HEK293T (cell line): ENCODE results near the gene ETNK1.

Experiments used
- FOXA1 ChIP-seq: fragments of 450-650 bp; IDR thresholded peaks from 2 replicates; pipeline ENCODE4 v1.6.1; 2016; ENCODE audit warnings: mild to moderate bottlenecking
- FOXK2 ChIP-seq: fragments of 450-650 bp; IDR thresholded peaks from 2 replicates; pipeline ENCODE4 v1.6.1; 2016; ENCODE audit warnings: mild to moderate bottlenecking
- TARDBP ChIP-seq: fragments of 450-650 bp; IDR thresholded peaks from 2 replicates; pipeline ENCODE4 v1.6.1; 2016

DNA sequence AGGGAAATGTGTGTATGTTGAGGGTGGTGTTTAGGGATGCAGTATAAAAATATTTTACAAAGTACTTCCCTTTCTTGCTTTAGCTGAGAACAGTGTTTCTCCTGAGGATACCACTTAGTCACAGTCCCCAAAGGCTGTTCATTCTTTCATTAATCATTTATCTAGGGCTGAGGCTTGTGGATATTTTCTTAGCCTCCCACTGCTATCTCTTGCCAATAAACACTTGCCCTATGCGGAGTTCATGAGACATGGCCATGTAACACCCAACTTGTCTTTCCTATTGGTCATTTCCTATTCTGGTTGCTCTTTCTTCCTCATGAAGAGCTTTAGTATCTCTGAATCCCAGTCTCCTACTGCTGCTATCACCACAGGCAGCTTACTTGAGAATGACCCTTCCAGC is 75.1 kb downstream of the ETNK1 start:
- TF ChIP-seq FOXK2: no peak
- TF ChIP-seq TARDBP: no peak
- TF ChIP-seq FOXA1: no peak
